Activated T-cell treated with anti-CD3 and anti-CD28 coated beads for 24 hours (primary cell): ENCODE measurements around the gene AGBL3.

Experiments used
- DNase-seq: peaks from one replicate; pipeline ENCODE4 v3.0.0-alpha.2; 2020; ENCODE audit warnings: low read depth

Gene AGBL3

DNA sequence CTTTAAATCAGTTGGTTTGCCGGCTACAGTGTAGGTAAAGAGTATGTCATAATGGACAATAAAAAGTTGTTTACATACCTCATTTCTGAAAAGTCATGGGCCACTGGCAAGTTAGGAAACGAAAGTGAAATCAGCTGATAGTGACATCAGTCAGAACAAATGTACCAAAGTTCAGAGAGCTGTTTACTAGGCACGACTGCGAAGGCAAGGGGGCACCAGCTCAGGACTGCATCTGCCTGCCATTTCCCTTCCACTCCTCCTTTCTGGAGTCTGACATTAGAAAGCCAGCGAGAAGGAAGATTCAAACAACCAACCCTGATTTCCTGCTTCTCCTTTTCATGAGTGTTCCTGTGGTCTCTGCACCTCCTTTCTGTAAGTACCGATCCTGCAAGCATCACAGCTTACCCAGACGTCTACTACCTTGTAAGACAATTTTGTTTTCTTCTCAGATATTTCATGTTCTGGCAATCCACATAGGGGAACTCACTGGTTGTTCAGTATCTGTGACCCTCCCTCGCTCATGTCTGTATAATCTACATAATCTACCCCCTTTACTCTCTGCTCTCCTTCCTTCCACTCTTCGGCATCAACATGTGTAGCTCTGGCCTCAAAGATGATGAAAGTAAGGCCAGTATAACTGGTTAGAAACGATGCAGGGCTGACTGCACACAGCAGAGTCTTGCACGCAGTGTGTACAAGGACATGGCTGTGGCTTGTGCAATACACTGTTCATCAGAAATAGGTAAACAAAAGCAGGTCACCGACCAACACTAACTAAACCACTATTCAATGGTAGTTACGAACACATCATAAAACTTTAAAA is 161.8 kb downstream of the AGBL3 start, which contains the start of gene TMEM140:
TMEM140 (plus strand) TSS at position 174 of the 823 bp plus-strand sequence. CDS start 16,370 bp downstream, outside the sequence.
- peak; percentile 39 for DNase-seq

DNA sequence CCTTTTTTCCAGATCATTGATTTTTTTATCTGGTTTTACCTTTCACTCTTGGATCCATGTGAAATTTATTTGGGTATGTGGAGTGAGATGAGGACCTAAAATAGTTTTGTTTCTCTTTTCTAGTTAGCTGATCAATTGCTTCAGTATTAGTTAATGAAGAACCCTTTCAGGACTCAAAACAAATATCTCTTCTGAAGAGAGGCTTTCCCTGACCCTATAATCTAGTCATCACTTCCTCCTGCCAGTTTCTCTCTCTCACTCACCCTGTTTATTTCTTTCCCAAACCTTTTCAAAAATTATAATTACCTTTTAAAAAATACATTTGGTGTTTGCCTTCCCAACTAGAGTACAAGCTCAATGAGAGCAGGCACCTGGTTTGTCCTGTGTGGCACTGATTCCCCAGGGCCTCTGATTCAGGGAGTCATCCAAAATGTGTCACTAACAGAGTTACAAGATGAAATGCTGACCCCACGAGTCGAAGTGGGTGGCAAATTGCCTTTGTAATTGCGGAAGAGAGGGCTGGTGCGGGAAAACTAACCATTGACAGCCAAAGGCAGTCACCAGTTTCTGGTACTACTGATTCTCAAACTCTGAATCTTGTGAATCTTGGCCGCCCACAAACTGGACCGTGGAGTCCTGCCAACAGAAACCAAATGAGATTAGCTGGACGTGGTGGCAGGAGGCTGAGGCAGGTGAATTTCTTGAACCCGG is 163.9 kb downstream of the AGBL3 start:
- no peak for DNase-seq

GRCh38 chr7:135151132-135151531 is 164.8 kb downstream of the AGBL3 start:
- no peak for DNase-seq

DNA sequence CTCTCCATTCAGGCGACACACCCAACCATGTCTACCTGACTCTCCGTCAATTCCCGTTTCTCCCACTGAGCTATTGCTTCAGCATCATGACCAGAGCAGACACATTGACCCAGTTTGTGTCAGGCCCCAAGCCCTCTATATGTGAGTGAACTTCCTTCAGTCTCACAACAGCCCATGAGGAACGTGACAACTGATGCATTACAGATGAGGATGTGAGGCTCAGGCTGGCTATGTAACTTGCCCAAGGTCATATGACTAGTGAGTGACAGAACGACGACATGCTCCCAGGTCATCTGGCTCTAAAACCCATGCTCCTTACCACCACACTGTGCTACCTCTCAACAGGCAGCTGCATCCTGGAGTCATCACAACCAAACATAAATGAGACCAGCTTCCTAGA is 165.2 kb downstream of the AGBL3 start:
- no peak for DNase-seq

DNA sequence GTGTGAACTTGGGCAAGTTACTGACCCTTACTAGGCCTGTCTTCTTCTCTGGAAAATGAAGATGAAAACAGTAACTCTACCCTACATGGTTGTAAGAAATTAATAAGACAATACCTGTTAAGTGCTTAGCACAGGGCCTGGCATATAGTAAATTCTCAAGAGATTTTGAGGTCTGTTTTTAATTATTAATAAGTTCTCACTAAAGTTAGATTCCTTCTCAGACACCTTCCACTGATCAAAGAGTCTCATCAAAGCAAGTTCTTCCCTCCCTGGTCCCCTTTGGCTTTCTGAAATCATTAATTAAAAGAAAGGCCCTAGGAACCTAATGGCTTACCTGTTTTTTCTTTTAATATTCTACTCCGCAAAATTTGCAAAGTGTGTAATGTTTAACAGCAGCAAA is 166.1 kb downstream of the AGBL3 start:
- no peak for DNase-seq

DNA sequence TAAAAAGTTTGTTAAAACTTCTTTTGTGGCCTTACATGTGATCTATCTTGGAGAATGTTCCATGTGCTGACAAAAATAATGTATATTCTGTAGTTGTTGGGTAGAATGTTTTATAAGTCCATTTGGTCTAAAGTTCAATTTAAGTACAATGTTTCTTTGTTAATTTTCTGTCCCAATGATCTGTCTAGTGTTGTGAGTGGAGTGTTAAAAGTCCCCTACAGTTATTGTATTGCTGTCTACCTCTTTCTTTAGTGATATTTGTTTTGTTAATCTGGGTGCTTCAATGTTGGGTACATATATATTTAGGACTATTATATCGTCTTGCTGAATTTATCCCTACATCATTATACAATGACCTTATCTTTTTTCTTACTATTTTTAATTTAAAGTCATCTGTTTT is 168.4 kb downstream of the AGBL3 start:
- DNase-seq: no peak

- DNase-seq: no peak
Measured at GRCh38 chr7:135156290-135156689, 170.0 kb downstream of the AGBL3 start.

DNA sequence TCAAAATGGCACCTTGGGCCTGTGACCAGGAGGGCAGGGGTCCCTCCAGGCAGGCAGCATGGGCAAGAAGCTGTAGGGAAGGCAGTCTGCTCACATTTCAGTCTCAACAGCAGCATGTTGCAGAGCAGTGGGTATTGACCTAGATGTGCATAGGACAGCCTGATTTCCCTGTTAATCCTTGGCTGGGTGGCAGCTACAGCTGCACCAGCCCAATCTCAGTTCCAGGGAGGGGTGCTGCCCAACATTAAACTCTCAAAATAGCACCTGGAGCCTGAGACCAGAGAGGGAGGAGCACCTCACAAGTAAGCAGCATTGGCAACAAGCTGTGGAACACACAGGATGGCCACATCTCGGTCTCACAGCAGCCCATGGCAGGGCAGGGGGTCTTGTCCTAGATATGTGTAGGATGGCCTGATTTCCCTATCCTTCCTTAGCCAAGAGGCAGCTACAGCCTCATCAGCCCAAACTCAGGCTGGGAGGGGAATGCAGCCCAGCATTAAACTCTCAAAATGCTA is 171.9 kb downstream of the AGBL3 start:
- DNase-seq: no peak

DNA sequence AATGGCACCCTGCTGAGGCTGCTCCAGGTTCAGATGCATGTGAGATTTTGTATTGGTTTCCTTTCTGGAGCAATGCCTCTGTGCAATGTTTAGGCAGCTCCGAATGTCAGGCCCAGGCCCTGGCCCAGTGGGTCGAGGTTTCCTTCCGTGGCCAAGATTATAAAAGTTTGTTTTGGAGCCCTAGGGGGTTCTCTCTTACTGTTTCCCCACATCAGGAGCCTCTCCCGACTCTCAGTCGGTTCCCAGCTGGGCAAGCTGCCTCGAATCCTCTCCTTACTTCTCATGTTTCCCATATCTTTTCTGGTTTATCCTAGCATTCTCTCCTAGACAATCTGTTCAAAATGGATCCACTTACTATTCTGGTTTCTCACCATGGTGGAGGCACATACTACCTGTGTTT is 172.6 kb downstream of the AGBL3 start:
- DNase-seq: no peak

DNA sequence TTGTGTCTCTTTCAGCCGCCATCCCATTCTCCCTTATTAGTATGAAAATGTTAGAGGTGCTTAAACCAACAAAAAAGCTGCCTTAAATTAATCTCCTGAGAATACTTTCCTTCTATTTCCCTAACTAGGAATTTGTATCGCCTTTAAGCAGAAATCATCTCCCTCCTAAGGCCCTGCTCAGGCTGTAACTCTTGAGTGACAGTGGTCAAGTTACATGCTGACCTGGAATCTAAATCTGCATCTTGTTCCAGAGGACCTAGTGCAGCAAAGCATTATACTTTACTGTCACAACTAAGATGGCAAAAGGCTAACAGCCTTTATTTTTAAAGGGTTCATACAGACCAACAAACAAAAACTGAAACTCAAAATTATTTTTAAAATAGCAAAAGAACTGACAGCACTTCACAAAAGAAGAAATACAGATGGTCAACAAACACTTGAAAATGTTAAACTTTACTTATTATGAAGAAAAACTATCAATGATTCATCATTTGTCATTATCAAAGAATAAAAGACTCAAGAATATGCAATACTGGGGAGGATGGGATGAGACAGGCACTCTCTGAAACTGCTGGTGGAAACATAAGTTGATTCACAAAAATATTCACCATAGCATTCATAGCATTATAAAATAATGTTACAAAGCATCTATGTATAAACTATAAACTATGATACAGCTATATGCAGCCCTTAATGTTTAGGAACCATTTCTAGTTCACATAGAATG is 173.2 kb downstream of the AGBL3 start:
- DNase-seq: no peak

DNA sequence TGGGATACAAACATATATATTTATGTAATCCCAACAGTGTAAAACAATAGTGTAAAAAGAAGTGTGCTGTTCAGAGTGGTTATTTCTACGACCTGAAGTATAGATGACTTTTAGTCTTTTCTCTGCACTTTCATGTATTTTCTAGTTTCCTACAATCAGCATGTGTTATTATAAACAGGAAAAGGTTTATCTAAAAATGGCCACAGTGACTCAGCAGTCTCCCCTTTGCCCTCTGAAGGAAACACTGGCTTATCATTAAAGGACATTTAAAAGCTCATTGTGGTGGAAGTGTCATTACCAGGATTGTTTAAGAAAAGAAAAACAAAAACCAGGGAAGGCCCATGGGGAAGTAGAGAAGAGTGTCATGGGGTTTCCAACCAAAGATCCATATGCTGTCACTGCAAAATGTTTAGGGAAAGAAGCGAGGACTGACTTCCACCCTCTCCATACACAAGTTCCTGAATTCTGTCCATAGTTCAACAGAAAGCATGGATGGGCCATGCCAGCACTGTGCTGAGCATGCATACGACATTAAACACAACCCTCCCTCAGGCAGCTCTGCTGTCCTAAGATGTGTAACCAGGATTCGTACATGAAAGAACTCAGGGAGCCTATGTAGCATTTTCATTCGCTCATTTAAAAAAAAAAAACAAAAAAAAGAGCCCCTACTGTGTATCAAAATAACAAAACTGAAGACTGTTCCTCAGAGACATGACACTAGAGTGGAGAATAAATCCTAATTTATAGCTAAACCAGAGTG is 174.0 kb downstream of the AGBL3 start:
- no peak for DNase-seq

- DNase-seq: no peak
Measured at GRCh38 chr7:135160858-135161653, 174.7 kb downstream of the AGBL3 start.

DNA sequence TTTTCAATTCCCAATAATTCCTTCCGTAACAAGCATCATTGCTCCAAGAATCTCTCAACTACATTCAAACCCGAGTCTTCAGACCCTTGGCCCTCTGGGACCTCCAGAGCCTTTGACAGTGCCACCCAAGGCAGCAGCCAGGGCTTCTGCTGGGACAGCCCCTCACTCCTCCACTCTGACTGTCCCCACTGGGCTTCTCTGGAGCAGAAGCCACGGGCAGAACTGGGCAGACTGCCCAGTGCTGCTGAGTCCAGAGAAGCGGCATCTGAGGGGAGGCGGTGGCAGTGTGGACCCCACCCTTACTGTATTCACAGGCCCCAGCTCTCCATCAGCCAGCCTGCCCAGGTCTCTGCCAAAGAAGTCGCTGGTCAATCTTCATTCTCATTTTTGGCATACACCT is 175.4 kb downstream of the AGBL3 start:
- DNase-seq: no peak

GRCh38 chr7:135162382-135163001 is 176.2 kb downstream of the AGBL3 start:
- DNase-seq: no peak

DNA sequence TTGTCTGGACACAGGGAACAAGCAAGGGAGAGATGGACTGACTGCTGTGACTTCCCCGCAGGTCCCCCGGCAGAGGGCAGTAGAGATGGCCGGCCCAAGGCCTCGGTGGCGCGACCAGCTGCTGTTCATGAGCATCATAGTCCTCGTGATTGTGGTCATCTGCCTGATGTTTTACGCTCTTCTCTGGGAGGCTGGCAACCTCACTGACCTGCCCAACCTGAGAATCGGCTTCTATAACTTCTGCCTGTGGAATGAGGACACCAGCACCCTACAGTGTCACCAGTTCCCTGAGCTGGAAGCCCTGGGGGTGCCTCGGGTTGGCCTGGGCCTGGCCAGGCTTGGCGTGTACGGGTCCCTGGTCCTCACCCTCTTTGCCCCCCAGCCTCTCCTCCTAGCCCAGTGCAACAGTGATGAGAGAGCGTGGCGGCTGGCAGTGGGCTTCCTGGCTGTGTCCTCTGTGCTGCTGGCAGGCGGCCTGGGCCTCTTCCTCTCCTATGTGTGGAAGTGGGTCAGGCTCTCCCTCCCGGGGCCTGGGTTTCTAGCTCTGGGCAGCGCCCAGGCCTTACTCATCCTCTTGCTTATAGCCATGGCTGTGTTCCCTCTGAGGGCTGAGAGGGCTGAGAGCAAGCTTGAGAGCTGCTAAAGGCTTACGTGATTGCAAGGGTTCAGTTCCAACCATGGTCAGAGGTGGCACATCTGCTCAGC is 178.2 kb downstream of the AGBL3 start:
- DNase-seq: no peak

GRCh38 chr7:135165862-135166261 is 179.6 kb downstream of the AGBL3 start:
- DNase-seq: no peak

GRCh38 chr7:135166338-135166990 is 180.2 kb downstream of the AGBL3 start:
- DNase-seq: no peak

DNA sequence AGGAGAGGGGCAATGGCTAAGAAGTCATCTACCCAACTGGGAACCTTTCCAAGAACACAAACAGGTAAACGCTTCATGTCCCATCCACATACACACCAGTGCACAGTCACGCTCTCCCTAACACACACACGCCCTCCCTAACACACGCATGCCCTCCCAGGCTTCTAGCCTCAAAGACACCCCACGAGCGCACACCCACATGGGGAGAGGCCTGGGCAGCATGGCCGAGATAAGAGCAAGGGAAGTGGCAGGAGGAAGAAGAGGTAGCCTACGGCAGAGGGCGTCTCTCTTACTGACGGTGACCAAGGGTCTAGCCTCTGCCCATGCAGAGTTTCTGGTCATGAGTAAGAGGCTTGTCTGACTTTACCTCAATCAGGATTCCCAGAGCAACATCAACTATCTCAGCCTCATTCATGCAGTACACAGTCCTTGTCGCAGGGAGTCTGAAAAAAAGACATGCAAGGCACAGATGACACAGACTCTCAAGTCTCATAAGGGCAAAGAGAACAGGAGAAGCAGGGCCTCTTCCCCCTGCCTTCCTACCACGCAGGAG is 181.1 kb downstream of the AGBL3 start:
- DNase-seq: no peak

DNA sequence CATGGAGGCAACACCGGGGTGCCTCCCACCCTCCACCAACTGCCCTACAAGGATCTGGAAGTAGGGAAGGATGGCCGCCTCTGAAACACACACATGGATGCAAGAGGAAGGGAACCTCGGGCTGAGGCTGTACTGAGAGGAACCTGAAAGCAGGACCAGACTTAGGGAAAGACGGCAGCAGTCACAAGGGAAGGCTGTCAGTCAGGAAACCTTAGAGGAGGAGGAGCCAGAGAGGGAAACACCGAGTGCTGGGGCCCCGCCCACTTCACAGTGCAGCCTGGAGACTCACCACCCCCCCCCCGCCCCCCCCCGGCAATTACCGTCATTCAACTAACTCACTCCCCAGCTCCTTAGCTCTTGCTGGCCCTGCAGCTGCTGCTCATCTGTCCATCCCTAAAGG is 181.7 kb downstream of the AGBL3 start:
- no peak for DNase-seq
